NCI-H187 treated with DMSO at 0.1 percent for 48 hours (cell line): ENCODE results near the gene OXA1L.
"Not testable (repeated sequence)": the region's sequence is repeated elsewhere in the genome, so short reads cannot be mapped to it uniquely, and the experiment has no call there.

Experiments
- DNase-seq: peaks from one replicate; lab custom pipeline; 2025; lab: John Stamatoyannopoulos, UW

Gene OXA1L

GRCh38 chr14:22766457-22767322, at the start of gene OXA1L:
Gene OXA1L, plus strand, starts transcription at chr14:22766688. Its CDS starts 14 bp downstream, at chr14:22766702.
- DNase-seq, result peak; percentile 95

GRCh38 chr14:22718091-22718490, 48.4 kb upstream of the OXA1L start:
- DNase-seq, result no peak

DNA sequence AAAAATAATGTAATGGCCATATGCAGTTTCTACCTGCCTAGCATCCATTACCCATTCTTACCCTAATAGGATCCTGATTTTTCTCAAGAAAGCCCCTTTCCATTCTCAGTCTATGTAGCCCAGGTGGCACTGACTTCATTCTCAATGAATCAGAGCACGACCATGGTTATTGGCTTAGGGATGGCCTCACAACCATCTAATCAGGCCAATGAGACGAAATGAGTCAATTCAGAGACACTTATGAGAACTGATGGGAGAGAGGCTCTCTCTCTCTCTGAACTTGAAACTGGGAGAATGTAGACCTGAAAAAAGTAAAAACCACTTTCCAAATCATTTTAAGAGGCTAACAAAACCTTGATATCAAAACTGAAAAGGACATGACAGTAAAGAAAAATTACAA, 45.3 kb upstream of the OXA1L start:
- DNase-seq, result no peak

GRCh38 chr14:22723815-22724214, 42.7 kb upstream of the OXA1L start:
- DNase-seq, result no peak

DNA sequence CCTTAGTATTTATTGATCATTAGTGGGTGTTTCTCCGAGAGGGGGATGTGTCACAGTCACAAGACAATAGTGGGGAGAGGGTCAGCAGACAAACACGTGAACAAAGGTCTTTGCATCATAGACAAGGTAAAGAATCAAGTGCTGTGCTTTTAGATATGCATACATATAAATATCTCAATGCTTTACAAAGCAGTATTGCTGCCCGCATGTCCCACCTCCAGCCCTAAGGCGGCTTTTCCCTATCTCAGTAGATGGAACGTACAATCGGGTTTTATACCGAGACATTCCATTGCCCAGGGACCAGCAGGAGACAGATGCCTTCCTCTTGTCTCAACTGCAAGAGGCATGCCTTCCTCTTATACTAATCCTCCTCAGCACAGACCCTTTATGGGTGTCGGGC, 41.6 kb upstream of the OXA1L start:
- not testable (repeated sequence) for DNase-seq

GRCh38 chr14:22725374-22725773, 41.1 kb upstream of the OXA1L start:
- not testable (repeated sequence) for DNase-seq

DNA sequence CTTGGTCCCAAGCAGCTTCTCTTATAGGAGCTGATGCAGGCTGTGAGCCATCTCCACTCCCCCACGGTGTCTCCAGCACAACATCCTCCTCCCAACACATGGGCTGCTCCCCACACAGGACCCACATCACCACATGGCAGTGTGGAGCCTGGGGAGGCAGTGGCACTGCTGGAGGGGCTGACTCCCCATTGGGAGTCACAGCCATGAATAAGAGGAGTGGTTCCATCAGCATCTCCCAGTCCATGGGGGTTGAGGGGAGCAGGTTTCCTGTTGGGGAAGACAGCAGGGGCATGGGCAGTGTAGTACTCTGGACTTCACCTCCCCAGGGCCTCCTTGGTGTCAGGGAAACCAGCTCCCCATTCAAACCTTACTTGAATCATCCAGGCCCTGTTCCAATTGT, 40.5 kb upstream of the OXA1L start:
- DNase-seq, result no peak

DNA sequence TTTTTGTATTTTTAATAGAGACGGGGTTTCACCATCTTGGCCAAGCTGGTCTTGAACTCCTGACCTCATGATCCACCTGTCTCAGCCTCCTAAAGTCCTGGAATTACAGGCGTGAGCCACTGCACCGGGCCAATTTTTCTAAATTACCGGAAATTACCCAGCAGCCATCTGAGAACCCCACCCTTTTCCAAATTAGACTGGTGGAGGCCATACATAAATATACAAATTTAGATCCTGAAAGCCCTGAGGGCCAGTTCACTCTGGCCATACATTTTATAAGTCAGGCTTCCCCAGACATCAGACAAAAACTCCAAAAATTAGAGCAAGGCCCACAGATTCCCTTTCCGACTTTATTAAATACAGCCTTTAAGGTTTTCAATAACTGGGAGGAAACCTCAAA, 34.4 kb upstream of the OXA1L start:
- DNase-seq, result not testable (repeated sequence)

DNA sequence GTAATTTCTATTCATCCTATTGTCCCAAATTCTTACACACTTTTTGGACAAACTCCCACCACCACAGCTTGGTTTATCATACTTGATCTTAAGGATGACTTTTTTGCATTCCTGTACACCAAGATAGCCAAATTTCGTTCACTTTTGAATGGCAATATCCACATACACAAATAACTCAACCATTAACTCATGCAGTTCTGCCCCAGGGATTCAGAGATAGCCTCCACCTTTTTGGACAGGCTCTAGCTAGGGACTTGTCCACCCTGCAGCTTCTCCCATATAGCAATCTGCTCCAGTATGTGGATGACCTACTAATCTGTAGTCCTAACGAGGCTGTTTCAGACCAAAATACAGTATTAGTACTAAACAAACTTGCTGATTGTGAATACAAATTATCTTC, 32.7 kb upstream of the OXA1L start:
- DNase-seq, result no peak

DNA sequence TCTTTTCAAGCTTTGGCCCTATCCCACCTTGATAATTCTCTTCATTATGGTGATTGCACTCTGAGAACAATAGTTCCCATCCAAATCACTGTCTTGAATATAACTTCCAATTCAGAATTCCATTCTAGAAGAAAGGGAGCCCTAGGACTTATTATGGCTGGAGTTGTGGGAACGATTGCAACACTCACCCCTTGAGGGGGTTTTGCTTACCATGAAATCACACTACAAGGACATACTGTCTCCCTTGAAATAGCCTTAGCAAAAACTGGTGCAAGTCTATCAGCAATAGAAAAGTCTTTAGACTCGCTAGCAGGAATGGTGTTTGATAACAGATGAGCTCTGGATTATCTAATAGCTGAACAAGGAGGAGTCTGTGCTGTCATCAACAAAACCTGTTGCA, 31.4 kb upstream of the OXA1L start:
- DNase-seq, result no peak

GRCh38 chr14:22736384-22736783, 30.1 kb upstream of the OXA1L start:
- not testable (repeated sequence) for DNase-seq

- no peak for DNase-seq
Measured at GRCh38 chr14:22737052-22737451, 29.4 kb upstream of the OXA1L start.

- no peak for DNase-seq
Measured at GRCh38 chr14:22739423-22739822, 27.1 kb upstream of the OXA1L start.

- no peak for DNase-seq
Measured at GRCh38 chr14:22740020-22740419, 26.5 kb upstream of the OXA1L start.

DNA sequence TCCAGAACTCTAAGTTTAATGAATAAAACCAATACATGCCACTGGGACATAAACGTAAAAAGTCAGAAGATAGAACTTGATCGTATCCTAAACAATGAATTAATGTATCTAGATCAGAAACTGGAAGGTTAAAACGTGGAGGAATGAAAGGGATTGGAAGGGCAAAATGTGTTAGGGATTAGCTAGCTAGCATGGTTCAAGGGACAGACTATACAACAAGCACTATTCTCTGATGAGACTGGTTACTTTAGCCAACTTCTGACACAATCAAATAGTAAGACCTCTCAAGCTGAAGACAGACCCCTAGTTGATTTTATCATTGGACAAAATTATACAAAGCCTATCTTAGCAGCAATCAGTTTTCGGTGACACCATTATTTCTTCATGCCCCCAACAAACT, 18.7 kb upstream of the OXA1L start:
- DNase-seq, result no peak

GRCh38 chr14:22748206-22748605, 18.3 kb upstream of the OXA1L start:
- DNase-seq, result no peak

- DNase-seq, result no peak
Measured at GRCh38 chr14:22748631-22749068, 17.8 kb upstream of the OXA1L start.

DNA sequence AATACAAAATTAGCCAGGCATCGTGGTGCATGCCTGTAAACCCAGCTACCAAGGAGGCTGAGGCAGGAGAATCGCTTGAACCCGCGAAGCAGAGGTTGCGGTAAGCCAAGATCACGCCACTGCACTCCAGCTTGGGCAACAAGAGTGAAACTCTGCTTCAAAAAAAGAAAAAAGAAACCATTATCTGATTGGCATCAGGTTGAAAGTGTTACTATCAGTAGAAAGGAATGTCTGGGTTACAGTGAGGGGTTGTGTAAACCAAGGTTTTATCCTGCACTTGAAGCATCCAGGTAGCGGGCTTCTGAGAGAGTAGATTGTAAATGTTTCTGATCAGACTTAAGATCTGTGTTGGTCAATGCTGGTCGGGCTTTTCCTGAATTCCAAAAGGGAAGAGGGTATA, 14.1 kb upstream of the OXA1L start:
- DNase-seq, result no peak

DNA sequence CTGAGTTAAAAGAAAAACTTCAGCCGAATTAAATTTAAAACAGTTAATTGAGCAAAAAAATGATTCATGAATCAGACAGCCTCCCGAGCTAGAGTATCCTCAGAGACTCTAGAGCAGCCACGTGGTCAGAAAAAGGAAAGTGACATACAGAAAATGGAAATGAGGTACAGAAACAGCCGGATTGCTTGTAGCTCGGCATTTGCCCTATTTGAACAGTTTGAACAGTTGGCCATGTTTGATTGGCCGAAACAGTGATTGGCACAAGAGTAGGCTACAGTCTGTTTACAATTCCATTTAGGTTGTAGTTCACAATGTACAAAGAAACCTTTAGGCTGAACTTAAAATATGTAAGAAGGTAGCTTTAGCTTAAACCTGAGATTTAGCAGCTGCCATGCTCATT, 12.9 kb upstream of the OXA1L start:
- DNase-seq, result no peak

GRCh38 chr14:22757972-22758650, 8.4 kb upstream of the OXA1L start:
- not testable (repeated sequence) for DNase-seq

- DNase-seq, result no peak
Measured at GRCh38 chr14:22761734-22762133, 4.8 kb upstream of the OXA1L start.

DNA sequence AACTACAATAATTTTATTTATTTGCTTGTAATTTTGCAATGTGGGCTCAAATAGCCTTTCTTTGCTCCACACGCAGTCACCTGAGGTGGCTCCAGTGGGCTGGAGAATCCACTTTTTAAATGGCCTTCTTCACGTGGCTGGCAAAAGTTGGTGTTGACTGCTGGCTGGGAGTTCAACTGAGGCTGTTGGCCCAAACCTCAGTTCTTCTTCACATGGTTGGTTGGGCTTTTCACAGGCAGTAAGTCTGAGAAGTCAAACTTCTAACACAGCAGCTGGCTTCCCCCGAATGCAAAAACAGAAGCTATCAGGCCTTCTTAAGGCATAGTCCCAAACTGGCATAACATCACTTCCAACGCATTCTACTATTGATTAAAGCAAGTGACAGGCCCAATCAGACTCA, 2.1 kb upstream of the OXA1L start:
- DNase-seq, result no peak

DNA sequence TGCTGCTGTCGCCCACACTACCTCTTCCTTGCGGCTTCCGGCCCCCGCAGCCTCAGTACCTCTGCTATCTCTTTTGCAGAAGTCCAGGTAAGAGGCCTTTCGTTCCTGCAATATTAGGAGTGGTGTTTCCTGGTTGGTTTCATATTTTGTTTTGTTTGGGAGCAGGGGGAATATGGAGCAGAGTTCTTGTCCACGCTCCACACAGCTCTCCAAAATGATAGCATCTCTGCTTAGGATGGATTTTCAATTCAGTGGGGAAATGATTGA, 768 bp downstream of the OXA1L start:
- no peak for DNase-seq

GRCh38 chr14:22768947-22769346, 2.5 kb downstream of the OXA1L start:
- DNase-seq, result no peak
